Endothelial cell of umbilical vein (primary cell): ENCODE results near the gene RPA1. TPM values are rescaled to one million over a fixed set of nuclear protein-coding genes. Genes with fewer than 3 reads are reported as not detected.

Experiments used
- BruUV-seq: library from RNA; stranded (reverse); fragments of 400-500 nt; replicated peaks from 2 replicates; lab custom pipeline; 2021; lab: Mats Ljungman, UMichigan
- CTCF ChIA-PET: fragments of 300-600, 350-600 bp; sonication (Branson Sonifier 250); formaldehyde crosslinking; loops from one replicate; lab custom pipeline; 2021; ENCODE audit warnings: antibody characterized with exemption, inconsistent platforms; lab: Charles Lee
- POLR2A ChIA-PET: fragments of 300-600, 350-600 bp; sonication (Branson Sonifier 250); formaldehyde crosslinking; loops from one replicate; lab custom pipeline; 2021; ENCODE audit warnings: antibody characterized with exemption, inconsistent platforms; lab: Charles Lee
- DNase-seq: peaks from one replicate; pipeline ENCODE4 v3.0.0-alpha.2; 2011; ENCODE audit warnings: low read depth, low spot score
- FAIRE-seq: peaks from 2 replicates; lab custom pipeline; 2011; peaks lifted over from hg19 to GRCh38; lab: Jason Lieb, UNC
- H2AFZ ChIP-seq: 2 replicates; pipeline ENCODE4 v1.6.0; 2012; ENCODE audit warnings: low read depth, low read length, control low read depth, inconsistent platforms
- H3K27ac ChIP-seq: 2 replicates; pipeline ENCODE4 v1.5.1; 2011; ENCODE audit warnings: low read depth, mild to moderate bottlenecking, control low read depth, low read length, moderate library complexity; ENCODE audit not compliant: insufficient read depth
- H3K27me3 ChIP-seq, 2 experiments: 2 replicates each; pipeline versions ENCODE4 v1.6.0 to v1.6.1; 2011; ENCODE audit warnings: low read length in 2 of 2, mixed read lengths in 1 of 2; ENCODE audit not compliant: control insufficient read depth in 2 of 2, insufficient read depth in 2 of 2
- H3K36me3 ChIP-seq, 2 experiments: 2 replicates in 1 of 2; 3 replicates in 1 of 2; pipeline ENCODE4 v1.5.1; 2011; ENCODE audit warnings: low read length in 2 of 2, mild to moderate bottlenecking in 1 of 2, moderate library complexity in 1 of 2; ENCODE audit not compliant: control insufficient read depth in 2 of 2, insufficient read depth in 2 of 2; ENCODE audit errors: extremely low read depth in 1 of 2
- H3K4me1 ChIP-seq: 3 replicates; pipeline ENCODE4 v1.5.1; 2011; ENCODE audit warnings: mild to moderate bottlenecking, low read length; ENCODE audit not compliant: control insufficient read depth, insufficient read depth; ENCODE audit errors: extremely low read depth
- H3K4me2 ChIP-seq: 2 replicates; pipeline ENCODE4 v1.6.1; 2011; ENCODE audit warnings: low read length, control low read depth, mixed read lengths; ENCODE audit not compliant: insufficient read depth
- H3K4me3 ChIP-seq, 3 experiments: fragments of 200-600 bp in 1 of 3; sonication (generic), shearing (Covaris generic) in 1 of 3; replicated peaks in 1 of 3; 2 replicates each; pipeline ENCODE4 v1.5.1; 2011 to 2016; ENCODE audit warnings: control low read depth in 3 of 3, low read length in 3 of 3, mild to moderate bottlenecking in 2 of 3, inconsistent platforms in 1 of 3, low read depth in 1 of 3, moderate library complexity in 1 of 3; ENCODE audit not compliant: insufficient read depth in 1 of 3
- H3K79me2 ChIP-seq: 2 replicates; pipeline ENCODE4 v1.6.0; 2012; ENCODE audit warnings: low read length, inconsistent platforms; ENCODE audit not compliant: control insufficient read depth, insufficient read depth
- H3K9ac ChIP-seq: replicated peaks from 2 replicates; pipeline ENCODE3; 2011; ENCODE audit warnings: low read length, control low read depth; ENCODE audit not compliant: insufficient read depth; ENCODE audit errors: extremely low read depth
- H3K9me1 ChIP-seq: replicated peaks from 3 replicates; pipeline ENCODE4 v1.6.0; 2011; ENCODE audit warnings: mild to moderate bottlenecking, low read length; ENCODE audit not compliant: control insufficient read depth, insufficient read depth; ENCODE audit errors: extremely low read depth
- H3K9me3 ChIP-seq: replicated peaks from 2 replicates; pipeline ENCODE4 v1.5.1; 2012; ENCODE audit warnings: low read length, inconsistent platforms; ENCODE audit not compliant: control insufficient read depth, insufficient read depth
- H4K20me1 ChIP-seq: replicated peaks from 2 replicates; pipeline ENCODE3; 2011; ENCODE audit warnings: mild to moderate bottlenecking, low read length; ENCODE audit not compliant: control insufficient read depth, insufficient read depth; ENCODE audit errors: extremely low read depth
- EZH2 ChIP-seq: IDR thresholded peaks from 2 replicates; pipeline ENCODE4 v1.6.1; 2012; ENCODE audit warnings: borderline replicate concordance, low read depth, mild to moderate bottlenecking, moderate library complexity, low read length, inconsistent platforms; ENCODE audit not compliant: severe bottlenecking
- FOS ChIP-seq: IDR thresholded peaks from 2 replicates; pipeline ENCODE4 v1.6.1; 2011; ENCODE audit warnings: mild to moderate bottlenecking, low read length, moderate library complexity, borderline replicate concordance; ENCODE audit not compliant: insufficient read depth
- GATA2 ChIP-seq: IDR thresholded peaks from 2 replicates; pipeline ENCODE4 v1.7.0; 2011; ENCODE audit warnings: low read depth, mild to moderate bottlenecking, moderate library complexity, mixed read lengths, low read length; ENCODE audit not compliant: insufficient read length, insufficient read depth
- JUN ChIP-seq: IDR thresholded peaks from 2 replicates; pipeline ENCODE4 v1.6.1; 2011; ENCODE audit warnings: borderline replicate concordance, low read depth; ENCODE audit not compliant: insufficient read length, insufficient read depth
- MYC ChIP-seq: IDR thresholded peaks from one replicate; pipeline ENCODE4 v1.6.1; 2011; ENCODE audit warnings: mild to moderate bottlenecking, low read depth, low read length
- POLR2A ChIP-seq: IDR thresholded peaks from 2 replicates; pipeline ENCODE4 v1.6.1; 2012; ENCODE audit warnings: low read depth, mild to moderate bottlenecking, control low read depth, low read length
- POLR2AphosphoS5 ChIP-seq: IDR thresholded peaks from 2 replicates; pipeline ENCODE4 v1.6.1; 2012; ENCODE audit warnings: low read depth, mild to moderate bottlenecking, control low read depth, low read length, moderate library complexity; ENCODE audit not compliant: insufficient read depth
- dilution Hi-C: fragments of 300-500 bp; cut with MboI; formaldehyde crosslinking; loops from one replicate; pipeline ENCODE4 v1.15.0; 2019; ENCODE audit warnings: low sequenced_read_pairs; ENCODE audit not compliant: extremely low pct_ligation_motif_present
- intact Hi-C: fragments of 100-400 bp; cut with micrococcal nuclease; formaldehyde crosslinking; loops from one replicate; pipeline ENCODE4 v1.10.0; 2022
- polyA plus RNA-seq, 4 experiments: library from polyadenylated mRNA; depleted of rRNA in 3 of 4; stranded (reverse) in 3 of 4; unstranded in 1 of 4; fragments of >200 nt; gene quantifications; 2 replicates each; pipeline versions ENCODE4 v1.2.1 to v1.2.3, GENCODE V29; 2011 to 2012; ENCODE audit warnings: missing spikeins in 1 of 4
- total RNA-seq: library from RNA; stranded (reverse); gene quantifications from 2 replicates; pipeline ENCODE4 v1.2.3, GENCODE V29; 2021
- TF ChIP-seq, protein P1 (sequence below): IDR thresholded peaks from 2 replicates; pipeline ENCODE4 v1.6.1; 2011; ENCODE audit not compliant: insufficient read depth, insufficient read length
- TF ChIP-seq, protein P2 (sequence below), 2 donors: IDR thresholded peaks; 1 replicate in 1 of 2; 2 replicates in 1 of 2; pipeline ENCODE4 v1.5.1; 2011; ENCODE audit warnings: low read length in 2 of 2, mild to moderate bottlenecking in 2 of 2, moderate library complexity in 2 of 2, control low read depth in 1 of 2, inconsistent platforms in 1 of 2, low read depth in 1 of 2; ENCODE audit not compliant: insufficient read depth in 1 of 2; ENCODE audit errors: extremely low read depth in 1 of 2

RPA1 gene
- total and polyA plus RNA-seq, 2 donors (not counting 3 experiments of a cell fraction or from before 2014, with no cell fraction given): 50.5 to 123 TPM

DNA sequence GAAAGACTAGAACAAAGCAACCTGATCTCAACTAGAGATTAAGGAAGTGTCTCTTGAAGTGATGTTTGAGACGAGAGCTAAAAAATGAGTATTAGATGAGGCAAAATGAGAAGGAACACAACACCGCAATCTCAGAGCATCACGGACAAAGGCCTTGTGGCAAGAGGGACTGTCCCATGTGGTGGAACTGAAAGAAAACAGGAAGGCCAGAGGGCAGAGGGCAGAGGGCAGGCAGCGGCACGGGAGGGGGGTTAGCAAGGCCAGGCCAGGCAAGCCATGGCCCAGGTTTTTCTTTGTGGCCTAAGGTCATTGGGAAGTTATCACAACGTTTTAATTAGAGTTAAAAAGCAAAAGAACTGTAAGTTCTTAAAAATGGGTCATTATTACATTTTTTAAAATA, 22.5 kb downstream of the RPA1 start:
- Histone ChIP-seq H3K4me1 (no peaks in the 10 kb centered on the region), H3K27ac (no peak overlapping the region), H3K4me3 (no peak overlapping the region), H3K27me3 (no peaks in the 10 kb centered on the region), H3K79me2 (no peaks in the 10 kb centered on the region), H3K9me3 (no peaks in the 10 kb centered on the region), H4K20me1 (no peaks in the 10 kb centered on the region), H3K9ac (no peak overlapping the region), H3K9me1 (no peaks in the 10 kb centered on the region), H2AFZ (no peak overlapping the region), H3K4me2 (no peak overlapping the region), H3K36me3 (peaks cover 2 to 9% of the 10 kb centered on the region in 2 experiments)
- no peak for FAIRE-seq
- intact Hi-C loops: no loop called here
- dilution Hi-C loops: no loop called here
- TF ChIP-seq POLR2AphosphoS5: no peak
- no peak for TF ChIP-seq MYC
- no peak for TF ChIP-seq POLR2A
- no peak for TF ChIP-seq GATA2
- TF ChIP-seq, protein P1, sequence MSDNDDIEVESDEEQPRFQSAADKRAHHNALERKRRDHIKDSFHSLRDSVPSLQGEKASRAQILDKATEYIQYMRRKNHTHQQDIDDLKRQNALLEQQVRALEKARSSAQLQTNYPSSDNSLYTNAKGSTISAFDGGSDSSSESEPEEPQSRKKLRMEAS: no peak
- TF ChIP-seq JUN: no peak
- TF ChIP-seq EZH2: no peak
- no peak for TF ChIP-seq FOS
- TF ChIP-seq, protein P2, sequence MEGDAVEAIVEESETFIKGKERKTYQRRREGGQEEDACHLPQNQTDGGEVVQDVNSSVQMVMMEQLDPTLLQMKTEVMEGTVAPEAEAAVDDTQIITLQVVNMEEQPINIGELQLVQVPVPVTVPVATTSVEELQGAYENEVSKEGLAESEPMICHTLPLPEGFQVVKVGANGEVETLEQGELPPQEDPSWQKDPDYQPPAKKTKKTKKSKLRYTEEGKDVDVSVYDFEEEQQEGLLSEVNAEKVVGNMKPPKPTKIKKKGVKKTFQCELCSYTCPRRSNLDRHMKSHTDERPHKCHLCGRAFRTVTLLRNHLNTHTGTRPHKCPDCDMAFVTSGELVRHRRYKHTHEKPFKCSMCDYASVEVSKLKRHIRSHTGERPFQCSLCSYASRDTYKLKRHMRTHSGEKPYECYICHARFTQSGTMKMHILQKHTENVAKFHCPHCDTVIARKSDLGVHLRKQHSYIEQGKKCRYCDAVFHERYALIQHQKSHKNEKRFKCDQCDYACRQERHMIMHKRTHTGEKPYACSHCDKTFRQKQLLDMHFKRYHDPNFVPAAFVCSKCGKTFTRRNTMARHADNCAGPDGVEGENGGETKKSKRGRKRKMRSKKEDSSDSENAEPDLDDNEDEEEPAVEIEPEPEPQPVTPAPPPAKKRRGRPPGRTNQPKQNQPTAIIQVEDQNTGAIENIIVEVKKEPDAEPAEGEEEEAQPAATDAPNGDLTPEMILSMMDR (IDR thresholded peaks at IDR 0.05; ENCODE audit: extremely low read depth in 1 of 2, insufficient read depth in 1 of 2, low read depth in 1 of 2, low read length in 2 of 2): no peak
- CTCF ChIA-PET: no interaction called here
- POLR2A ChIA-PET: no interaction called here
- BruUV-seq: no TSS peak
- no peak for DNase-seq
